PFSK-1 (cell line): ENCODE measurements around the gene LAMP1.

ENCODE experiments used
- POLR2AphosphoS5 ChIP-seq: IDR thresholded peaks from 2 replicates; pipeline ENCODE4 v1.6.1; 2012; ENCODE audit warnings: low read depth, mild to moderate bottlenecking, control low read depth, low read length, moderate library complexity
- TAF1 ChIP-seq: IDR thresholded peaks from 2 replicates; pipeline ENCODE4 v1.6.1; 2012; ENCODE audit warnings: low read length, control low read depth, borderline replicate concordance; ENCODE audit not compliant: insufficient read depth

GRCh38 chr13:113357529-113357928 lies 60.5 kb downstream of the LAMP1 start:
- TF ChIP-seq TAF1 (no peak), POLR2AphosphoS5 (no peak)
